GM20000 (cell line): ENCODE data around the gene SEC14L1.

Experiments used
- DNase-seq: peaks from one replicate; pipeline ENCODE4 v3.0.0; 2012; ENCODE audit warnings: low spot score
- CTCF ChIP-seq: IDR thresholded peaks from 2 replicates; pipeline ENCODE4 v1.5.1; 2012; ENCODE audit warnings: mild to moderate bottlenecking, control low read depth; ENCODE audit errors: extremely low read depth, missing control alignments

SEC14L1 gene

GRCh38 chr17:77118251-77118928, 22.4 kb upstream of the SEC14L1 start:
- no peak for DNase-seq
- TF ChIP-seq CTCF, result no peak

DNA sequence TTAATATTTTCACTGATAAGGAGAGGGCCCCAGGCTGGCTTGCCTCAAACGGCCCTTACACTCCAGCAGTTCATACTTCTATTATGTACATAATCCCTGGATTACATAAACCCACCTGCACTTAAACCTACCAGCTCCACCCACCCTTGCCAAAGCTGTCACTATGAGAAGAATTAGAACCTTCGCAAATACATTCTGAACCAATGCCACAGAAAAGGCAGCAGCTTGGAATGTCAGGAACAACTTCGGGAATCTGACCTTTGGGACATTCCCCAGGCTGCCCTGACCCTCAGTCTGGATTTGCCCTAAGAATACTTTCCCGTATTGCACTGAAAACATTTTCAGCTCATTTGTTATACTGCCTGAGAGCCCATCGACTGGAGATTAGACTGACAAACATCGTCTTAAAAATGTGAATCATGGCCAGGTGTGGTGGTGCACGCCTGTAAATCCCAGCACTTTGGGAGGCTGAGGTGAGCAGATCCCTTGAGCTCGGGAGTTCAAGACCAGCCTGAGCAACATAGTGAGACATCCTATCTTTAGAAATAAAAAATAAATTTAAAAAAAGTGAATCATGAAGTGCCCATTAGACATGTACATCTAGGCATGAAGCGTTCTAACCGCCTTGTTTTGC, 21.0 kb upstream of the SEC14L1 start:
- no peak for DNase-seq
- no peak for TF ChIP-seq CTCF

GRCh38 chr17:77120868-77121267, 19.9 kb upstream of the SEC14L1 start:
- no peak for DNase-seq
- no peak for TF ChIP-seq CTCF

DNA sequence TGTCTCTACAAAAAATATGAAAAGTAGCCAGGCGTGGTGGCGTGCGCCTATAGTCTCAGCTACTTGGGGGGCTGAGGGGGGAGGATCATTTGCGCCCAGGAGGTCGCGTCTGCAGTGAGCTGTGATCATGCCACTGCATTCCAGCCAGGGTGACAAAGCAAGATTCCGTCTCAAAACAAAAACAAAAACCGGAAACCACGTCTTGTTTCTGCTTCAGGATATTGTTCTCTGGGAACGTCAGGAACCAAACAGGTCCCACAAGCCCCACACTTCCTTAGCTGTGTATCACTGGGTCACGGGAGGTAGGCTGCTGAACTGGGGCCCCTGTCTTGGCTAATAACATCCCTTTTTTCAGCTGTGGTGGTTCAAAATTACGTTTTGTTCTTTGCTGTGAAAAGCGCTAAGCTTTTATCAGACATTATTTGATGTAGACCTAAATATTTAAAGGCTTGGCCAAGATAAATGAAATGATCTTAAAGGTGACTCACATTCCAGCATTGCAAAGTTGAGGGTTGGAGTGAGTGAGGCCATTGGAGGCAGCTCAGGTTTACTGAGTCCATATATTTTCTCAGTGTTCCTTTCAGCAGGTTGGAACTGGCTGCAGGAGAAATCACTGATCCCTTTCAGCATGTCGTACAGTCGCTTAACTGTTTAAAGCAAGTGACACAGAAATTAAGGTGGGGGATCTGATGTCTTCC, 16.4 kb upstream of the SEC14L1 start:
- no peak for TF ChIP-seq CTCF
- no peak for DNase-seq

DNA sequence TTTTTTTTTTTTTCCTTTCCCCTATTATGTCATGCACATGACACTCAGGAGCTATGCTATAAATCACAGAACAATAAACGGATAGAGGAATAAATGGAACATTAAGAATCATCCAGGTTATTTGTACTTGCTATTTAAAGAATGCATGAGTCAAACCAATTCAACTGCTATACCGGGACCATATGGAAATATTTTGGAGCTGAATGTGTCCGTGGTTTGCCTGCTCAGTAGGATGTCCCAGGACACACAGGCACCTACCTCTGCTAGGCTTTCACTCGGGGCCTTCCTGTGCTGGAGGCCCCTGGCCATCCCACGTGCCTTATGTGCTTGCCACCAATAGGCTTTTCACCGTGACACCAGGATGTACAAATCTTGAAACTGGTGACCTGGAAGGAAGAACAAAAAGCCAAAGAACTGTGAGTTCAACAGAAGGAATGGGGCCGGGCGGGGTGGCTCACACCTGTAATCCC, 15.3 kb upstream of the SEC14L1 start:
- no peak for DNase-seq

GRCh38 chr17:77126519-77126918, 14.2 kb upstream of the SEC14L1 start:
- DNase-seq, result no peak
- no peak for TF ChIP-seq CTCF

More for the DNA sequence above, 15.3 kb upstream of the SEC14L1 start:
- TF ChIP-seq CTCF, result no peak
